Tibial artery (tissue), 4 donors: ENCODE data around the gene WFDC13.

Experiments
- DNase-seq, 2 donors: peaks; one replicate each; pipeline ENCODE4 v3.0.0-alpha.2; 2019
- H3K27ac ChIP-seq, 2 donors: fragments of 200-600 bp; sonication (generic) in 1 of 2; 1 replicate in 1 of 2; 2 replicates in 1 of 2; pipeline ENCODE4 v1.5.1; 2018 to 2019; ENCODE audit warnings: mild to moderate bottlenecking in 1 of 2
- H3K27me3 ChIP-seq, 2 donors: fragments of 200-600 bp; sonication (generic) in 1 of 2; one replicate each; pipeline versions ENCODE4 v1.5.1 to v1.6.0; 2016 to 2019
- H3K36me3 ChIP-seq, 3 donors: fragments of 200-600 bp; sonication (generic) in 2 of 3; one replicate each; pipeline ENCODE4 v1.5.1; 2016 to 2019; ENCODE audit warnings: mild to moderate bottlenecking in 2 of 3
- H3K4me1 ChIP-seq, 4 donors: fragments of 200-600 bp; sonication (generic) in 2 of 4; 1 replicate in 3 of 4; 2 replicates in 1 of 4; pipeline ENCODE4 v1.5.1; 2016 to 2019
- H3K4me3 ChIP-seq, 2 donors: fragments of 200-600 bp; sonication (generic) in 1 of 2; 1 replicate in 1 of 2; 2 replicates in 1 of 2; pipeline ENCODE4 v1.5.1; 2018 to 2019; ENCODE audit warnings: mild to moderate bottlenecking in 2 of 2
- H3K9me3 ChIP-seq, 3 donors: fragments of 200-600 bp; sonication (generic) in 1 of 3; one replicate each; pipeline ENCODE4 v1.5.1; 2016 to 2019
- intact Hi-C: fragments of 100-400 bp; cut with DNase I; formaldehyde crosslinking; loops from one replicate; pipeline ENCODE4 v1.15.0; 2023; ENCODE audit warnings: low total_unique reads
- TF ChIP-seq, protein P1 (sequence below), 2 experiments: fragments of 200-600 bp in 1 of 2; fragments of 450-650 bp in 1 of 2; IDR thresholded peaks; one replicate each; pipeline ENCODE4 v1.5.1; 2017 to 2019; ENCODE audit warnings: antibody characterized with exemption in 2 of 2, mild to moderate bottlenecking in 1 of 2, moderate library complexity in 1 of 2

Gene WFDC13

DNA sequence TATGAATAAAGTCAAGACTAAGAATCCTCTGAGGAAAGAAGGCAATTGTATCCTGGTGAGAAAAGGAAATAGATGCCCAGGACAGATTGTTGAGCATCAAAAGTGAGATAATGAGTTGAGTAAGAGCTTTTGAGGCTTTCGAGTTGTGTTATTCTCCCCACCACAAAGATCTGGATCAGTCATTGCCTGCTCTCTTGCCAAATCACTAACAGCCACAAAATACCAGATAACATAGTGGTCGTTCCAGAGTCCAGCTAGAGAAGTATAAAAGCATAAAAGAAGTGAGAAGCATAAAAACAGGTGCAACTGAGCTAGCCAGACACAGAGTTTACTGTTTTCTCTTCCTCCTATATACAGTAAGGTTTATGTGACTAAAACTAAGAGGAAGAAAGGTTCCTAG is 25.2 kb downstream of the WFDC13 start:
- H3K4me1 ChIP-seq = no peaks in the 10 kb centered on the region
- H3K4me3 ChIP-seq = no peak overlapping the region
- H3K27me3 ChIP-seq = no peaks in the 10 kb centered on the region
- intact Hi-C loops = no loop called here
- no peaks in the 10 kb centered on the region for H3K36me3 ChIP-seq
- H3K9me3 ChIP-seq = peaks cover 0 to 9% (median 0%) of the 10 kb centered on the region in 3 donors
- no peak for DNase-seq
- no peak overlapping the region for H3K27ac ChIP-seq
- TF ChIP-seq, protein P1, sequence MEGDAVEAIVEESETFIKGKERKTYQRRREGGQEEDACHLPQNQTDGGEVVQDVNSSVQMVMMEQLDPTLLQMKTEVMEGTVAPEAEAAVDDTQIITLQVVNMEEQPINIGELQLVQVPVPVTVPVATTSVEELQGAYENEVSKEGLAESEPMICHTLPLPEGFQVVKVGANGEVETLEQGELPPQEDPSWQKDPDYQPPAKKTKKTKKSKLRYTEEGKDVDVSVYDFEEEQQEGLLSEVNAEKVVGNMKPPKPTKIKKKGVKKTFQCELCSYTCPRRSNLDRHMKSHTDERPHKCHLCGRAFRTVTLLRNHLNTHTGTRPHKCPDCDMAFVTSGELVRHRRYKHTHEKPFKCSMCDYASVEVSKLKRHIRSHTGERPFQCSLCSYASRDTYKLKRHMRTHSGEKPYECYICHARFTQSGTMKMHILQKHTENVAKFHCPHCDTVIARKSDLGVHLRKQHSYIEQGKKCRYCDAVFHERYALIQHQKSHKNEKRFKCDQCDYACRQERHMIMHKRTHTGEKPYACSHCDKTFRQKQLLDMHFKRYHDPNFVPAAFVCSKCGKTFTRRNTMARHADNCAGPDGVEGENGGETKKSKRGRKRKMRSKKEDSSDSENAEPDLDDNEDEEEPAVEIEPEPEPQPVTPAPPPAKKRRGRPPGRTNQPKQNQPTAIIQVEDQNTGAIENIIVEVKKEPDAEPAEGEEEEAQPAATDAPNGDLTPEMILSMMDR (IDR thresholded peaks at IDR 0.05) = no peak

DNA sequence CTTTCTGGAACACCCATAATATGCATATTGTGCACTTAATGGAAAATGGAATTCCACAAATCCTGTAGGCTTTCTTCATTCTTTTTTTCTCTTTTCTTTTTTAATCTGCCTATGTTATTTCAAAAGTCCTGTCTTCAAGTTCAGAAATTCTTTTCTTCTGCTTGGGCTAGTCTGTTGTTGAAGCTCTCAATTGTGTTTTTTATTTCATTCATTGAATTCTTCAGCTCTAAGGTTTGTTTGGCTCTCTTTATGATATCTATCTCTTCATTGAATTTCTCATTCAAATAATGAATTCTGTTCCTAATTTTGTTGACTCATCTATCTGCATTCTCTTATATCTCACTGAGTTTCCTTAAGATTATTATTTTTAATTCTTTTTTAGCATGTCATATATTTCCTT is 30.4 kb downstream of the WFDC13 start:
- DNase-seq = no peak
- intact Hi-C loops = no loop called here

DNA sequence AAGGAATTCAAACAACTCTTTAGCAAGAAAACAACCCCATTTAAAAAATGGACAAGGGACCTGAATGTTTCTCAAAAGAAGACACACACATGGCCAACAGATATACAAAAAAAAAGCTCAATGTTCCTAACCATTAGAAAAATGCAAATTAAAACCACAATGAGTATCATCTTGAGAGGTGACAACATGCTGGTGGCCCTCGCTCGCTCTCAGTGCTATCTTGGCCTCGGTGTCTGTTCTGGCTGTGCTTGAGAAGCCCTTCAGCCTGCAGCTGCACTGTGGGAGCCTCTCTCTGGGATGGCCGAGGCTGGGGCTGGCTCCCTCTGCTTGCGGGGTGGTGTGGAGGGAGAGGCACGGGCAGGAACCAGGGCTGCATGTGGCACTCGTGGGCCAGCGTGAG is 33.7 kb downstream of the WFDC13 start:
- no peaks in the 10 kb centered on the region for H3K27me3 ChIP-seq
- TF ChIP-seq, protein P1 (IDR thresholded peaks at IDR 0.05) = no peak
- H3K9me3 ChIP-seq = peaks cover 0 to 10% (median 0%) of the 10 kb centered on the region in 3 donors
- H3K4me1 ChIP-seq = no peaks in the 10 kb centered on the region
- H3K36me3 ChIP-seq = no peaks in the 10 kb centered on the region
- H3K4me3 ChIP-seq = no peak overlapping the region
- H3K27ac ChIP-seq = no peak overlapping the region
- no peak for DNase-seq
- intact Hi-C loops = no loop called here

More for the DNA sequence above, 30.4 kb downstream of the WFDC13 start:
- peaks cover 0 to 10% (median 0%) of the 10 kb centered on the region in 3 donors for H3K9me3 ChIP-seq
- H3K27me3 ChIP-seq = no peaks in the 10 kb centered on the region
- H3K27ac ChIP-seq = no peak overlapping the region
- no peak overlapping the region for H3K4me3 ChIP-seq
- TF ChIP-seq, protein P1 (IDR thresholded peaks at IDR 0.05) = no peak
- no peaks in the 10 kb centered on the region for H3K36me3 ChIP-seq
- H3K4me1 ChIP-seq = no peaks in the 10 kb centered on the region

DNA sequence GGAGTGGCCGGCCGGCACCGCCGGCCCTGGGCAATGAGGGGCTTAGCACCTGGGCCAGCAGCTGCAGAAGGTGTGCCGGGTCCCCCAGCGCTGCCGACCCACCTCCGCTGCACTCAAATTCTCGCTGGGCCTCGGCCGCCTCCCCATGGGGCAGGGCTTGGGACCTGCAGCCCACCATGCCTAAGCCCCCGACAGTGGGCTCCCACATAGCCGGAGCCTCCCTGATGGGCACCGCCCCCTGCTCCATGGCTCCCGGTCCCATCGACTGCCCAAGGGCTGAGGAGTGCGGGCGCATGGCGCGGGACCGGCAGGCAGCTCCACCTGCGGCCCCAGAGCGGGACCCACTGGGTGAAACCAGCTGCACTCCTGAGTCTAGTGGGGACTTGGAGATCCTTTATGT is 34.1 kb downstream of the WFDC13 start:
- intact Hi-C loops = no loop called here
- H3K36me3 ChIP-seq = no peaks in the 10 kb centered on the region
- H3K9me3 ChIP-seq = peaks cover 0 to 10% (median 0%) of the 10 kb centered on the region in 3 donors
- H3K4me3 ChIP-seq = no peak overlapping the region
- DNase-seq = no peak
- no peaks in the 10 kb centered on the region for H3K4me1 ChIP-seq
- TF ChIP-seq, protein P1 (IDR thresholded peaks at IDR 0.05) = no peak
- no peak overlapping the region for H3K27ac ChIP-seq
- no peaks in the 10 kb centered on the region for H3K27me3 ChIP-seq

DNA sequence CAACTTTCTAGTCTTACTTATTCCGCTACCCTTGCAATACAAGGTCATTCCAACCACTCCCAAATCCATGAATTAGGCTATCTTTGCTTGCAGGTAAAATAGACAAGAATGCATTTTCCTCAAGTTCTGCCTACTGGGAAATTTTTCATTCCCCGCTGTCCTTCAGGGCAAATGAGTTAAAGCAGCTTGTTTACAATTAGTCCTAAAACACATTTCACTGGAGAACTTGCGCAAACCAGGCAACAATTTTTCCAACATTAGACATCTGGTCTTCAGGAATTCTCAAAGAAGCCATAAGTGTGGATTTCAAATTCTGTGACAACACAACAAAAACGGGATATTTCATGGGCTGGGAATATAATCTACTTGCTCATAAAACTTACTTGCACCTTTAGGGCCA is 40.8 kb downstream of the WFDC13 start:
- intact Hi-C loops = no loop called here
- Histone ChIP-seq H3K4me3 (no peak overlapping the region), H3K4me1 (no peaks in the 10 kb centered on the region), H3K27ac (no peak overlapping the region), H3K36me3 (no peaks in the 10 kb centered on the region), H3K27me3 (no peaks in the 10 kb centered on the region), H3K9me3 (no peaks in the 10 kb centered on the region)
- TF ChIP-seq, protein P1 (IDR thresholded peaks at IDR 0.05) = no peak
- no peak for DNase-seq

DNA sequence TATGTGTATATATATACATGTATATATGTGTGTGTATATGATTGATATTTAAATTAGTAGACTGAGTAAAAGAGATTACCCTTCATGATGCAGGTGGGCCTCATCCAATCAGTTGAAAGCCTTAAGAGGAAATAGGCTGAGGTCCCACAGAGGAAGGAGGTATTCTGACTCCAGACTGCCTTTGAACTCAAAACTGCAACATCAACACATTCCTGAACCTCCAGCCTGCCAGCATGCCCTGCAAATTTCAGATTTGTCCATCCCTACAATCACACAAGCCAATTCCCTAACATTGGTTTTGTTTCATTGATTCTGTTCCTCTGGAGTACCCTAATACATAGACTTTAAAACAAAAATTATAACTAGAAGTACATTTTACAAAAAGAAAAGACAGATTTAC is 43.2 kb downstream of the WFDC13 start:
- H3K27ac ChIP-seq = no peak overlapping the region
- no peak for DNase-seq
- no peaks in the 10 kb centered on the region for H3K36me3 ChIP-seq
- H3K4me3 ChIP-seq = no peak overlapping the region
- TF ChIP-seq, protein P1 (IDR thresholded peaks at IDR 0.05) = no peak
- no peaks in the 10 kb centered on the region for H3K27me3 ChIP-seq
- no peaks in the 10 kb centered on the region for H3K9me3 ChIP-seq
- H3K4me1 ChIP-seq = no peaks in the 10 kb centered on the region
- intact Hi-C loops = no loop called here
